ENCODE results near the gene IL11.

IL11 gene

GRCh38 chr19:55354698-55355212, 15.5 kb downstream of the IL11 start, which contains the start of gene COX6B2:
TSS of gene COX6B2 (minus strand) at chr19:55354719. CDS start at chr19:55354521, 198 bp downstream.
- no peak for TF ChIP-seq CTCF (IDR thresholded peaks at IDR 0.05)

- no peak for TF ChIP-seq CTCF (IDR thresholded peaks at IDR 0.05)
Observed at GRCh38 chr19:55353803-55354697, 16.2 kb downstream of the IL11 start.

GRCh38 chr19:55353356-55353802, 16.9 kb downstream of the IL11 start:
- no peak for TF ChIP-seq CTCF (IDR thresholded peaks at IDR 0.05)

- no peak for TF ChIP-seq CTCF (IDR thresholded peaks at IDR 0.05)
Observed at GRCh38 chr19:55352549-55353145, 17.6 kb downstream of the IL11 start.

- no peak for TF ChIP-seq CTCF (IDR thresholded peaks at IDR 0.05)
Observed at GRCh38 chr19:55352040-55352439, 18.2 kb downstream of the IL11 start.

- TF ChIP-seq CTCF (IDR thresholded peaks at IDR 0.05), result no peak
Observed at GRCh38 chr19:55350620-55351315, 19.5 kb downstream of the IL11 start.

- no peak for TF ChIP-seq CTCF (IDR thresholded peaks at IDR 0.05)
Observed at GRCh38 chr19:55348317-55349034, 21.8 kb downstream of the IL11 start.
